ENCODE results near the gene FERMT2.

Gene FERMT2

DNA sequence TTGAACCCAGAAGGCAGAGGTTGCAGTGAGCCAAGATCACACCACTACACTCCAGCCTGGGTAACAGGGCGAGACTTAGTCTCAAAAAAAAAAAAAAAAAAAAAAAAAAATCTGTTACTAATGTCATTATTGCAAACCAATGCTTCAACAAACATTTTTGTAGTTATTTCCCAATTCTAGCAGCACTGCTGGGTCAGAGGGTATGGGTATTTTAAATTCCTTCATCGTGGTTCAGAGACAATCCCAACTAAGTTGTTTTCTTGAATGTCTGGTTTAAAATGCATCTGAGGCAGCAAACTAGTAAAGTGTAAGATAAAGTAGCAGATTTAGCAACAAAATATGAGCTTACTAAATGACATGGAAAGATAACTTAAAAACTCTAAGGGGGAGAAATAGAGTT, 65.6 kb downstream of the FERMT2 start:
- TF ChIP-seq, protein P1, sequence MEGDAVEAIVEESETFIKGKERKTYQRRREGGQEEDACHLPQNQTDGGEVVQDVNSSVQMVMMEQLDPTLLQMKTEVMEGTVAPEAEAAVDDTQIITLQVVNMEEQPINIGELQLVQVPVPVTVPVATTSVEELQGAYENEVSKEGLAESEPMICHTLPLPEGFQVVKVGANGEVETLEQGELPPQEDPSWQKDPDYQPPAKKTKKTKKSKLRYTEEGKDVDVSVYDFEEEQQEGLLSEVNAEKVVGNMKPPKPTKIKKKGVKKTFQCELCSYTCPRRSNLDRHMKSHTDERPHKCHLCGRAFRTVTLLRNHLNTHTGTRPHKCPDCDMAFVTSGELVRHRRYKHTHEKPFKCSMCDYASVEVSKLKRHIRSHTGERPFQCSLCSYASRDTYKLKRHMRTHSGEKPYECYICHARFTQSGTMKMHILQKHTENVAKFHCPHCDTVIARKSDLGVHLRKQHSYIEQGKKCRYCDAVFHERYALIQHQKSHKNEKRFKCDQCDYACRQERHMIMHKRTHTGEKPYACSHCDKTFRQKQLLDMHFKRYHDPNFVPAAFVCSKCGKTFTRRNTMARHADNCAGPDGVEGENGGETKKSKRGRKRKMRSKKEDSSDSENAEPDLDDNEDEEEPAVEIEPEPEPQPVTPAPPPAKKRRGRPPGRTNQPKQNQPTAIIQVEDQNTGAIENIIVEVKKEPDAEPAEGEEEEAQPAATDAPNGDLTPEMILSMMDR (IDR thresholded peaks at IDR 0.05; ENCODE audit: low read depth, low read length) = no peak
- peak; percentile 37 for DNase-seq (ENCODE audit: low read depth, low spot score)
- H3K4me3 ChIP-seq (ENCODE audit: low read depth, low read length) = no peak overlapping the region
- in situ Hi-C loops (cut with HindIII; ENCODE audit: low sequenced_read_pairs) = no loop called here

DNA sequence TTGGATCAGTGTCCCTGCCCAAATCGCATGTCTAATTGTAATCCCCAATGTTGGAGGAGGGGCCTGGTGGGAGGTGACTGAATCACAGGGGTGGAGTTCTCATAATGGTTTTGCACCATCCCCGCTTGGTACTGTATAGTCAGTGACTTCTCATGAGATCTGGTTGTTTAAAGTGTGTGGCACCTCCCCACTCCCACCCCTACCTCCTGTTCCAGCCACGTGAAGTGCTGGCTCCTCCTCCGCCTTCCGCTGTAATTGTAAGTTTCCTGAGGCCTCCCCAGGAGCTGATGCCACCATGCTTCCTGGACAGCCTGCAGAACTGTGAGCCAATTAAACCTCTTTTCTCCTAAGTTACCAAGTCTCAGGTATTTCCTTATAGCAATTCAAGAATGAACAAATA, 67.2 kb downstream of the FERMT2 start:
- DNase-seq (ENCODE audit: low read depth, low spot score) = no peak
- TF ChIP-seq, protein P1 (IDR thresholded peaks at IDR 0.05; ENCODE audit: low read depth, low read length) = no peak
- in situ Hi-C loops (cut with HindIII; ENCODE audit: low sequenced_read_pairs) = no loop called here
- H3K4me3 ChIP-seq (ENCODE audit: low read depth, low read length) = no peak overlapping the region

DNA sequence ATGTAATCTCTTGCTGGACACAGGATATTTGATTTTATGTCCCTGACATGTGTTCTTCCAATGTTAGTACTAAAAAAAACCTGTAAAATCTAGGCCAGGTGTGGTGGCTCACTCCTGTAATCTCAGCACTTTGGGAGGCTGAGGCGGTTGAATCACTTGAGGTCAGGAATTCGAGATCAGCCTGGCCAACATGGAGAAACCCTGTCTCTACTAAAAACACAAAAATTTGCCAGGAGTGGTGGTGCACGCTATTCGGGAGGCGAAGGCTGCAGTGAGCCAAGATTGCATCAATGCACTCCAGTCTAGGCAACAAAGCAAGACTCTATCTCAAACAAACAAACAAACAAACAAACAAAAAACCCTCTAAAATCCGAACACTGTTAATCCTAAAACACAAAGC, 68.0 kb downstream of the FERMT2 start:
- in situ Hi-C loops (cut with HindIII; ENCODE audit: low sequenced_read_pairs) = no loop called here
- no peak overlapping the region for H3K4me3 ChIP-seq (ENCODE audit: low read depth, low read length)
- no peak for DNase-seq (ENCODE audit: low read depth, low spot score)
- TF ChIP-seq, protein P1 (IDR thresholded peaks at IDR 0.05; ENCODE audit: low read depth, low read length) = no peak

DNA sequence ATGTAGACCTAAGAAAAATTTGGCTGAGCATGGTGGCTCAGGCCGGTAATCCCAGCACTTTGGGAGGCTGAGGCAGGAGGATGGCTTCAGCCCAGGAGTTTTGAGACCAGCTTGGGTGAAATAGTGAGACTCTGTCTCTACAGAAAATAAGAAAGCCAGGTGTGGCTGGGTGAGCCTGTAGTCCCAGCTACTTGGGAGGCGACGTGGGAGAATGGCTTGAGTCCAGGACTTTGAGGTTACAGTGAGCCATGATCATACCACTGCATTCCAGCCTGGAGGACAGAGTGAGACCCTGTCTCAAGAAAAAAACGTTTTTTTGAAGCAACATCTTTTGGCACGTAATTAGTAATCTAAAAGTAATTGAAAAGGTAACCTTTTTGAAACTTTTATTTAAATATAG, 70.9 kb downstream of the FERMT2 start:
- TF ChIP-seq, protein P1 (IDR thresholded peaks at IDR 0.05; ENCODE audit: low read depth, low read length) = no peak
- DNase-seq (ENCODE audit: low read depth, low spot score) = peak; percentile 60
- no peak overlapping the region for H3K4me3 ChIP-seq (ENCODE audit: low read depth, low read length)
- in situ Hi-C loops (cut with HindIII; ENCODE audit: low sequenced_read_pairs) = no loop called here

DNA sequence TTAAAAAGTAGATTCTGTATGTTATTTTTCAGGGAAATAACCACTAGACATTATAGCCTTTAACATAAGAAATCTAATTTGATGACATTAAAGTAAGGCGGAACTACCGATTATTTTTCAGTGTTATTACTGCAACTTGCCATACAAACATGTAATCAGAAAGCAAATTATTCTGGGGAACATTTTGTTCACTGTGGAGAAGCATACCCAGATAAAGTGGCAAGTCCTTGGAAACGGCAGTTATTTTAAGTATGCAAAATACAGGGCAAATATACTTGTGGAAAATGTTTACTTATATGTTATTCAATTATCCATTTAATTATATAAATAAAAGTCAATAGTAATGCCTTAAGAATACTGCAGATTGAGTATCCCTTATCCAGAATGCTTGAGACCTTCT, 71.9 kb downstream of the FERMT2 start:
- DNase-seq (ENCODE audit: low read depth, low spot score) = no peak
- TF ChIP-seq, protein P1 (IDR thresholded peaks at IDR 0.05; ENCODE audit: low read depth, low read length) = no peak
- in situ Hi-C loops (cut with HindIII; ENCODE audit: low sequenced_read_pairs) = no loop called here
- H3K4me3 ChIP-seq (ENCODE audit: low read depth, low read length) = no peak overlapping the region

DNA sequence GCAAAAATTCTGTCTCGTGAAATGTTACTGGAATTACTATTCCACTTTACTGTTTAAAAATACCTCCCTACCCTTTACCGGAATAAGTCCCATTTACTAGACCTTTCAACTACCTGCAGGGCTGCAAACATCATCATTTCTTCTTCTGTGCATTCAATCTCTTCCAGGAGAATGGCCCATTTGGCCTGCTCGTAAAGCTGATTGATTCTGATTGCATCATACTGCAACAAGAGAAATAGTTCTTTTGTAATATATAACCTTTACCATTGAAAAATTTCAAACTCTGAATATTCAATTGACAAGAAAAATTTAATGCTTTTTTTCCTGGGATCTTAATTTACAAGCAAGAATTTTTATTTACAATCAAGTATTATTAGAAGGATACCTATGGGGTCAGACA, 72.4 kb downstream of the FERMT2 start:
- in situ Hi-C loops (cut with HindIII; ENCODE audit: low sequenced_read_pairs) = no loop called here
- DNase-seq (ENCODE audit: low read depth, low spot score) = no peak
- TF ChIP-seq, protein P1 (IDR thresholded peaks at IDR 0.05; ENCODE audit: low read depth, low read length) = no peak

DNA sequence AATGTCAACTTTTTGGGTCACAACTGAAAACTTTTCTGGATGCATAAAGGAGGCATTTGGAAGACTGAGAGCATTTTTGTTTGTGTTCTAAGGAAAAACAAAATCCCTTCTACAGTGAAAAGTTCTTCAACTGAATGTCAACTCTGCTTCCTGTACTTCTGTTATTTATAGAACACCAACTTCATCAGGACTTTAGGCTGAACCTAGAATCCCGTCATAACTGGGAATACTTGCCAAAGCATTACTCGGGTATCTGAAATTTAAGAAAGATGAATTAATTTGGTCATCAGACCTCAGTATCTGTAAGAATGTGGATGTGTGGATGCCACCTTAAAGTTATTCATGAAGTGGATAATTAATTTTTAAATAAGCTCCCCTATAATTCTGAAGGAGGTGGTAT, 73.2 kb downstream of the FERMT2 start:
- no peak overlapping the region for H3K4me3 ChIP-seq (ENCODE audit: low read depth, low read length)
- DNase-seq (ENCODE audit: low read depth, low spot score) = peak; percentile 66
- in situ Hi-C loops (cut with HindIII; ENCODE audit: low sequenced_read_pairs) = no loop called here
- TF ChIP-seq, protein P1 (IDR thresholded peaks at IDR 0.05; ENCODE audit: low read depth, low read length) = no peak

More for the DNA sequence above, 72.4 kb downstream of the FERMT2 start:
- no peak overlapping the region for H3K4me3 ChIP-seq (ENCODE audit: low read depth, low read length)
